Tibial artery (tissue), 4 donors: Measurements from ENCODE around the gene MLLT3.

Source experiments
- DNase-seq, 2 donors: peaks; one replicate each; pipeline ENCODE4 v3.0.0-alpha.2; 2019
- H3K27ac ChIP-seq, 2 donors: fragments of 200-600 bp; sonication (generic) in 1 of 2; 1 replicate in 1 of 2; 2 replicates in 1 of 2; pipeline ENCODE4 v1.5.1; 2018 to 2019; ENCODE audit warnings: mild to moderate bottlenecking in 1 of 2
- H3K27me3 ChIP-seq, 2 donors: fragments of 200-600 bp; sonication (generic) in 1 of 2; one replicate each; pipeline versions ENCODE4 v1.5.1 to v1.6.0; 2016 to 2019
- H3K36me3 ChIP-seq, 3 donors: fragments of 200-600 bp; sonication (generic) in 2 of 3; one replicate each; pipeline ENCODE4 v1.5.1; 2016 to 2019; ENCODE audit warnings: mild to moderate bottlenecking in 2 of 3
- H3K4me1 ChIP-seq, 4 donors: fragments of 200-600 bp; sonication (generic) in 2 of 4; 1 replicate in 3 of 4; 2 replicates in 1 of 4; pipeline ENCODE4 v1.5.1; 2016 to 2019
- H3K4me3 ChIP-seq, 2 donors: fragments of 200-600 bp; sonication (generic) in 1 of 2; 1 replicate in 1 of 2; 2 replicates in 1 of 2; pipeline ENCODE4 v1.5.1; 2018 to 2019; ENCODE audit warnings: mild to moderate bottlenecking in 2 of 2
- H3K9me3 ChIP-seq, 3 donors: fragments of 200-600 bp; sonication (generic) in 1 of 3; one replicate each; pipeline ENCODE4 v1.5.1; 2016 to 2019
- CTCF ChIP-seq, 2 experiments: fragments of 200-600 bp in 1 of 2; fragments of 450-650 bp in 1 of 2; IDR thresholded peaks; one replicate each; pipeline ENCODE4 v1.5.1; 2017 to 2019; ENCODE audit warnings: antibody characterized with exemption in 2 of 2, mild to moderate bottlenecking in 1 of 2, moderate library complexity in 1 of 2
- intact Hi-C: fragments of 100-400 bp; cut with DNase I; formaldehyde crosslinking; loops from one replicate; pipeline ENCODE4 v1.15.0; 2023; ENCODE audit warnings: low total_unique reads

Gene MLLT3

GRCh38 chr9:20405078-20405477 lies 217.2 kb downstream of the MLLT3 start:
- H3K36me3 ChIP-seq: no peaks in the 10 kb centered on the region
- H3K4me1 ChIP-seq: no peaks in the 10 kb centered on the region
- H3K27me3 ChIP-seq: no peaks in the 10 kb centered on the region
- DNase-seq: no peak
- TF ChIP-seq CTCF (IDR thresholded peaks at IDR 0.05): no peak
- intact Hi-C loops: no loop called here
- no peaks in the 10 kb centered on the region for H3K9me3 ChIP-seq
- H3K4me3 ChIP-seq: no peak overlapping the region
- H3K27ac ChIP-seq: no peak overlapping the region

GRCh38 chr9:20404192-20404813 lies 218.0 kb downstream of the MLLT3 start:
- DNase-seq: no peak
- intact Hi-C loops: no loop called here
- Histone ChIP-seq H3K4me1 (no peaks in the 10 kb centered on the region), H3K4me3 (no peak overlapping the region), H3K27ac (no peak overlapping the region), H3K27me3 (no peaks in the 10 kb centered on the region), H3K9me3 (no peaks in the 10 kb centered on the region), H3K36me3 (no peaks in the 10 kb centered on the region)
- TF ChIP-seq CTCF (IDR thresholded peaks at IDR 0.05): no peak

GRCh38 chr9:20403346-20403745 lies 219.0 kb downstream of the MLLT3 start:
- H3K27me3 ChIP-seq: no peaks in the 10 kb centered on the region
- H3K36me3 ChIP-seq: no peaks in the 10 kb centered on the region
- no peak for DNase-seq
- intact Hi-C loops: no loop called here
- no peak overlapping the region for H3K27ac ChIP-seq
- H3K9me3 ChIP-seq: no peaks in the 10 kb centered on the region
- no peaks in the 10 kb centered on the region for H3K4me1 ChIP-seq
- TF ChIP-seq CTCF (IDR thresholded peaks at IDR 0.05): no peak
- H3K4me3 ChIP-seq: no peak overlapping the region

- H3K4me3 ChIP-seq: no peak overlapping the region
- no peaks in the 10 kb centered on the region for H3K27me3 ChIP-seq
- no peaks in the 10 kb centered on the region for H3K36me3 ChIP-seq
- H3K9me3 ChIP-seq: no peaks in the 10 kb centered on the region
- intact Hi-C loops: no loop called here
- H3K4me1 ChIP-seq: no peaks in the 10 kb centered on the region
- DNase-seq: no peak
- TF ChIP-seq CTCF (IDR thresholded peaks at IDR 0.05): no peak
- no peak overlapping the region for H3K27ac ChIP-seq
Observed at GRCh38 chr9:20402273-20402875, 219.9 kb downstream of the MLLT3 start.

GRCh38 chr9:20398536-20399338 lies 223.6 kb downstream of the MLLT3 start:
- intact Hi-C loops: no loop called here
- no peak for TF ChIP-seq CTCF (IDR thresholded peaks at IDR 0.05)
- no peak for DNase-seq
- Histone ChIP-seq H3K36me3 (no peaks in the 10 kb centered on the region), H3K4me3 (no peak overlapping the region), H3K4me1 (peaks cover 0 to 7% (median 0%) of the 10 kb centered on the region in 4 donors), H3K27ac (no peak overlapping the region), H3K27me3 (no peaks in the 10 kb centered on the region), H3K9me3 (no peaks in the 10 kb centered on the region)
